ENCODE results near the gene TRIM3.
A peak's percentile ranks its signal among the peaks of the same experiment; 100 is the strongest.

DNA sequence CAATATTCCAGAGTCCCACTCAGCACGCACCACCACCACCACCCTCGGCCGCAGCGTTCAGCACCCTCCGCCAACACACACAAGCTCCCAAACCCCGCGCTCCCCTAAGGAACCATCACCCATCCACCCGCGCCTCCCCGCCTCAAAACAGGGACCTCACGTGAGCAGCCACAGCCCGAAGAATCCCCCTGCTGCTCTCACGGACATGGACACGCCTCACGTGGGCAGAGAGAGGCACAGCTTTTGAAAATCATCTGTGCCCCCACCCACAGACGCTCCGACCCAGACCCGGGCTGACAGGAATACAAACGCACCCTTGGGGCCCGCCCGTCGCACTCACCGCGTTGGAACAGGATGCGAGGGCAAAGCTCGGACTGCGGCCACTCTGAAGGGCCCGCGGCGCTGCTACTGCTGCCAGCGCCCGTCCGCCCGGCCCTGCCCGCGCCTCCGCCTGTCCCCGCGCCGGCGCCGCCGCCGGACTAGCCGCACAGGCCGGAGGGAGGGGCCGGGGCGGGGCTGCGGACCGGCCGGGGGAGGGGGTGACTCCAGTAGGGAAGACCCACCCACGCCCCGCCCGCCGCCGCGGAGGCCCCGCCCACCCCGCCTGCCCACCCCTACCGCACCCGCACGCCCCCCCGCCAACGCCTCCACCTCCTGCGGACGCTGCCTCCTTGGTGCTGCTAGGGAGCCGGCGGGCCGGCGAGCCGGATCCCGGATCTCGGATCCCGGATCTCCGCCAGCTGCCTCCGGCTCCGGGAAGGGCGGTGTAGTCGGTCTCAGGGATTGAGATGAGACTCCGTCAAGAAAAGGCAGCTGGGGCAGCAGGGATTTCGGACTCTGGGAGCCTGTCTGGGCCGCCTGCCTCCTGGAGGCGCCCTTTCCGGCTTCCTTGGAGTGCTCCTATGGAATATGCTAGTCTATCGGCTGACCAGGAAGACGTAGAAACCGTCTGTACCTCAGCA is at the start of gene TRIM3:
- TF ChIP-seq CREB5 (CRISPR knock-in tag; IDR thresholded peaks at IDR 0.05; ENCODE audit: low read depth) (no peak), ZFP30 (CRISPR knock-in tag; IDR thresholded peaks at IDR 0.05) (no peak), ARNTL (CRISPR knock-in tag; IDR thresholded peaks at IDR 0.05; ENCODE audit: borderline replicate concordance, low read depth) (no peak), ZC3H10 (CRISPR knock-in tag; IDR thresholded peaks at IDR 0.05) (no peak), CSDC2 (CRISPR knock-in tag; IDR thresholded peaks at IDR 0.05) (no peak), ZNF8 (CRISPR knock-in tag; IDR thresholded peaks at IDR 0.05) (no peak), RARB (CRISPR knock-in tag; IDR thresholded peaks at IDR 0.05) (no peak), TOX (CRISPR knock-in tag; IDR thresholded peaks at IDR 0.05; ENCODE audit: borderline replicate concordance) (no peak), TCF4 (CRISPR knock-in tag; IDR thresholded peaks at IDR 0.05; ENCODE audit: borderline replicate concordance) (no peak), ISL1 (CRISPR knock-in tag; IDR thresholded peaks at IDR 0.05) (no peak), ZNF565 (CRISPR knock-in tag; conservative IDR thresholded peaks at IDR 0.05; ENCODE audit: low read depth) (no peak)
- TF ChIP-seq, protein P1, sequence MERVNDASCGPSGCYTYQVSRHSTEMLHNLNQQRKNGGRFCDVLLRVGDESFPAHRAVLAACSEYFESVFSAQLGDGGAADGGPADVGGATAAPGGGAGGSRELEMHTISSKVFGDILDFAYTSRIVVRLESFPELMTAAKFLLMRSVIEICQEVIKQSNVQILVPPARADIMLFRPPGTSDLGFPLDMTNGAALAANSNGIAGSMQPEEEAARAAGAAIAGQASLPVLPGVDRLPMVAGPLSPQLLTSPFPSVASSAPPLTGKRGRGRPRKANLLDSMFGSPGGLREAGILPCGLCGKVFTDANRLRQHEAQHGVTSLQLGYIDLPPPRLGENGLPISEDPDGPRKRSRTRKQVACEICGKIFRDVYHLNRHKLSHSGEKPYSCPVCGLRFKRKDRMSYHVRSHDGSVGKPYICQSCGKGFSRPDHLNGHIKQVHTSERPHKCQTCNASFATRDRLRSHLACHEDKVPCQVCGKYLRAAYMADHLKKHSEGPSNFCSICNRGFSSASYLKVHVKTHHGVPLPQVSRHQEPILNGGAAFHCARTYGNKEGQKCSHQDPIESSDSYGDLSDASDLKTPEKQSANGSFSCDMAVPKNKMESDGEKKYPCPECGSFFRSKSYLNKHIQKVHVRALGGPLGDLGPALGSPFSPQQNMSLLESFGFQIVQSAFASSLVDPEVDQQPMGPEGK (CRISPR knock-in tag; IDR thresholded peaks at IDR 0.05; ENCODE audit: borderline replicate concordance) = peak; percentile 69
- TF ChIP-seq, protein P2, sequence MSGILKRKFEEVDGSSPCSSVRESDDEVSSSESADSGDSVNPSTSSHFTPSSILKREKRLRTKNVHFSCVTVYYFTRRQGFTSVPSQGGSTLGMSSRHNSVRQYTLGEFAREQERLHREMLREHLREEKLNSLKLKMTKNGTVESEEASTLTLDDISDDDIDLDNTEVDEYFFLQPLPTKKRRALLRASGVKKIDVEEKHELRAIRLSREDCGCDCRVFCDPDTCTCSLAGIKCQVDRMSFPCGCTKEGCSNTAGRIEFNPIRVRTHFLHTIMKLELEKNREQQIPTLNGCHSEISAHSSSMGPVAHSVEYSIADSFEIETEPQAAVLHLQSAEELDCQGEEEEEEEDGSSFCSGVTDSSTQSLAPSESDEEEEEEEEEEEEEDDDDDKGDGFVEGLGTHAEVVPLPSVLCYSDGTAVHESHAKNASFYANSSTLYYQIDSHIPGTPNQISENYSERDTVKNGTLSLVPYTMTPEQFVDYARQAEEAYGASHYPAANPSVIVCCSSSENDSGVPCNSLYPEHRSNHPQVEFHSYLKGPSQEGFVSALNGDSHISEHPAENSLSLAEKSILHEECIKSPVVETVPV (CRISPR knock-in tag; IDR thresholded peaks at IDR 0.05) = no peak

All from SK-N-SH treated with all-trans-retinoic acid at 6 μM for 48 hours (cell line).